22Rv1 (cell line): ENCODE results near the gene ZDHHC24.

Experiments used
- H3K27ac ChIP-seq: fragments of 450-650 bp; 2 replicates; pipeline ENCODE4 v1.5.1; 2017
- CTCF ChIP-seq: fragments of 450-650 bp; IDR thresholded peaks from 2 replicates; pipeline ENCODE4 v1.5.1; 2017; ENCODE audit warnings: mild to moderate bottlenecking
- ZFX ChIP-seq: fragments of 450-650 bp; IDR thresholded peaks from 2 replicates; pipeline ENCODE4 v1.6.1; 2017; ENCODE audit warnings: antibody characterized with exemption, borderline replicate concordance

ZDHHC24 gene

GRCh38 chr11:66548041-66548440 lies 2.2 kb upstream of the ZDHHC24 start:
- H3K27ac ChIP-seq, result no peak overlapping the region
- no peak for TF ChIP-seq ZFX
- TF ChIP-seq CTCF, result no peak

GRCh38 chr11:66547662-66548009 lies 1.8 kb upstream of the ZDHHC24 start:
- TF ChIP-seq ZFX (no peak), CTCF (no peak)
- H3K27ac ChIP-seq, result no peak overlapping the region

- TF ChIP-seq CTCF (no peak), ZFX (no peak)
- no peak overlapping the region for H3K27ac ChIP-seq
Observed at GRCh38 chr11:66546966-66547661, 1.3 kb upstream of the ZDHHC24 start.

- TF ChIP-seq ZFX (no peak), CTCF (no peak)
- peak within 1 kb of the TSS; percentile 71 for H3K27ac ChIP-seq
Observed at GRCh38 chr11:66546368-66546965, 619 bp upstream of the ZDHHC24 start, which contains the start of gene ACTN3. TSS of gene ACTN3 (plus strand) at chr11:66546903. CDS start at chr11:66546938, 35 bp downstream.

GRCh38 chr11:66544952-66545351 lies 896 bp downstream of the ZDHHC24 start:
- peak overlapping the region; percentile 71 for H3K27ac ChIP-seq

- TF ChIP-seq CTCF, result no peak
- TF ChIP-seq ZFX, result no peak
- no peak overlapping the region for H3K27ac ChIP-seq
Observed at GRCh38 chr11:66543263-66544107, 2.4 kb downstream of the ZDHHC24 start.

- H3K27ac ChIP-seq, result no peak overlapping the region
- no peak for TF ChIP-seq CTCF
- TF ChIP-seq ZFX, result no peak
Observed at GRCh38 chr11:66542362-66542761, 3.5 kb downstream of the ZDHHC24 start.
